Activated CD4-positive, alpha-beta T cell treated with anti-CD3 and anti-CD28 coated beads, Interleukin-2, amount 10 ng/mL, durations not matched to agents 24 days and 14 days (primary cell): Measurements from ENCODE around the gene GPAM. TPM values are rescaled to one million over a fixed set of nuclear protein-coding genes. Genes with fewer than 3 reads are reported as not detected.

Source experiments
- DNase-seq: peaks from one replicate; pipeline ENCODE4 v3.0.0; 2022
- H3K27ac Mint-ChIP-seq: one replicate; pipeline ENCODE4 v1.8.0; 2022; ENCODE audit warnings: mild to moderate bottlenecking, mixed read lengths
- H3K27me3 Mint-ChIP-seq: one replicate; pipeline ENCODE4 v1.8.0; 2022; ENCODE audit warnings: mixed read lengths
- H3K36me3 Mint-ChIP-seq: one replicate; pipeline ENCODE4 v1.8.0; 2022; ENCODE audit warnings: low read depth, mild to moderate bottlenecking, mixed read lengths
- H3K4me1 Mint-ChIP-seq: one replicate; pipeline ENCODE4 v1.8.0; 2021; ENCODE audit warnings: mixed read lengths
- H3K4me3 Mint-ChIP-seq: one replicate; pipeline ENCODE4 v1.8.0; 2022; ENCODE audit warnings: mild to moderate bottlenecking, moderate library complexity, mixed read lengths
- H3K9me3 Mint-ChIP-seq: one replicate; pipeline ENCODE4 v1.8.0; 2021; ENCODE audit warnings: mixed read lengths
- intact Hi-C: fragments of 100-400 bp; cut with micrococcal nuclease; formaldehyde crosslinking; loops from one replicate; pipeline ENCODE4 v1.15.1; 2023
- total RNA-seq: library from RNA; stranded (reverse); gene quantifications from 2 replicates; pipeline ENCODE4 v1.2.3, GENCODE V29; 2022

The GPAM gene
- total RNA-seq, 1 donor from 2014 or later: 8.6 TPM

GRCh38 chr10:112223725-112224124 lies 40.2 kb upstream of the GPAM start:
- Mint-ChIP-seq H3K36me3 (no peaks in the 10 kb centered on the region), H3K27ac (no peak overlapping the region), H3K4me1 (no peaks in the 10 kb centered on the region), H3K4me3 (no peak overlapping the region), H3K27me3 (peaks cover 6% of the 10 kb centered on the region), H3K9me3 (no peaks in the 10 kb centered on the region)
- intact Hi-C loops: no loop called here
- no peak for DNase-seq

GRCh38 chr10:112222799-112223198 lies 39.2 kb upstream of the GPAM start:
- H3K36me3 Mint-ChIP-seq: no peaks in the 10 kb centered on the region
- no peaks in the 10 kb centered on the region for H3K9me3 Mint-ChIP-seq
- peaks cover 8% of the 10 kb centered on the region for H3K27me3 Mint-ChIP-seq
- H3K4me3 Mint-ChIP-seq: no peak overlapping the region
- H3K4me1 Mint-ChIP-seq: no peaks in the 10 kb centered on the region
- intact Hi-C loops: no loop called here
- DNase-seq: no peak
- H3K27ac Mint-ChIP-seq: no peak overlapping the region

DNA sequence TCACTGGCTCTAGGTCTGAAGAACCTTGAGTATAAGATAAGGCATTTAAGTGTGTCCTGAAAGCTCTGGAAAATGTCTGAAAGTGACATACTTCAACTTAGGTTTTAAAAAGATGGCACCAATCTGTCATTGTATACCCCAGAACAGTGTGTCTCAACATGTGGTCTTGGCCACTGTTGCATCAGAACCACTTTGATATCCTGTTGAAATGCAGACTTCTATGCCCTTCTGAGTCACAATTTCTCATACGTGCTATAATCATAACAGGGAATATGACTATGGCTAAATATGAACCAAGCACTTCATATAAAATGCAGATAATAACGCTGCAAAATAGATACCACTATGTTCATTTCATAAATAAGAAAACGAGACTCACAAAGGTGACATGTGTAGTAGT lies 38.0 kb upstream of the GPAM start:
- intact Hi-C loops: no loop called here
- Mint-ChIP-seq H3K4me1 (no peaks in the 10 kb centered on the region), H3K9me3 (no peaks in the 10 kb centered on the region), H3K27me3 (peaks cover 9% of the 10 kb centered on the region), H3K36me3 (no peaks in the 10 kb centered on the region), H3K4me3 (no peak overlapping the region), H3K27ac (no peak overlapping the region)
- no peak for DNase-seq

DNA sequence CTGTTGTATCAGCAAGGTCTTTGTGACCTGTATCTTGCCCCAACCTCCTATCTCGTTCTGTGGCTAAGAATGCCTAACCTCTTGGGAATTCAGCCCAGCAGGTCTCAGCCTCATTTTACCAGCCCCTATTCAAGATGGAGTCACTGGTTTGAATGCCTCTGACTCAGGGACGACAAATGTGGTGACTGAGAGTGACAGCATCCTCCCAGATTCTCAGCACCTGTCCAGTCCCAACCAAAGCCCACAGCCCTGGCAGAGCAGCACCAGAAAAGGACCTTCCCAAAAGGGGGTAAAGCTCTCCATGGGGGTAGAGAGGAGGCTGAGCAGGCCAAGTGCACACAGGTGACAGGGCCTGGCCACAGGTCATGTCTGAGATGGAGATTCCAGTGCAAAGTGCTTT lies 35.4 kb upstream of the GPAM start:
- DNase-seq: no peak
- Mint-ChIP-seq H3K4me3 (no peak overlapping the region), H3K36me3 (no peaks in the 10 kb centered on the region), H3K27me3 (peaks cover 5% of the 10 kb centered on the region), H3K27ac (no peak overlapping the region), H3K4me1 (no peaks in the 10 kb centered on the region), H3K9me3 (no peaks in the 10 kb centered on the region)
- intact Hi-C loops: no loop called here

DNA sequence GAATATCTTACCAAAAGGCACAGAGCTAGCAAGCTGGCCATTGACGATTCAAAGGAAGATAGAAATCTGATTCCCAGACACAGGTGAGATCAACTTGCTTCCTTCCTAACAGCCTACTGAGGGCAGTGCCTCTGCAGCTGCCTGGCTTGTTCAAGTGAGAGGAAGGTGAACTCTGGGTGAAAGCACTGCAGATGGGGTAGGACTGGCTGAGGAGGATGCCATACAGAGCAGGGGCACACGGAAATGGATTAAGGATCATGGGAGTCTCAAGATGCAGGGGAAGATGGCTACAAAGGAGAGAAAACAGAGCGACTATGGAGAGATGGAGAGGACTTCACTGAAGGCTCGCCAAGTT lies 34.4 kb upstream of the GPAM start:
- intact Hi-C loops: no loop called here
- Mint-ChIP-seq H3K4me1 (no peaks in the 10 kb centered on the region), H3K4me3 (no peak overlapping the region), H3K9me3 (no peaks in the 10 kb centered on the region), H3K27ac (no peak overlapping the region), H3K36me3 (no peaks in the 10 kb centered on the region), H3K27me3 (peaks cover 5% of the 10 kb centered on the region)
- no peak for DNase-seq

GRCh38 chr10:112217386-112218035 lies 33.9 kb upstream of the GPAM start:
- H3K4me3 Mint-ChIP-seq: no peak overlapping the region
- DNase-seq: no peak
- peaks cover 3% of the 10 kb centered on the region for H3K27me3 Mint-ChIP-seq
- no peak overlapping the region for H3K27ac Mint-ChIP-seq
- intact Hi-C loops: no loop called here
- no peaks in the 10 kb centered on the region for H3K4me1 Mint-ChIP-seq
- H3K36me3 Mint-ChIP-seq: no peaks in the 10 kb centered on the region
- no peaks in the 10 kb centered on the region for H3K9me3 Mint-ChIP-seq

DNA sequence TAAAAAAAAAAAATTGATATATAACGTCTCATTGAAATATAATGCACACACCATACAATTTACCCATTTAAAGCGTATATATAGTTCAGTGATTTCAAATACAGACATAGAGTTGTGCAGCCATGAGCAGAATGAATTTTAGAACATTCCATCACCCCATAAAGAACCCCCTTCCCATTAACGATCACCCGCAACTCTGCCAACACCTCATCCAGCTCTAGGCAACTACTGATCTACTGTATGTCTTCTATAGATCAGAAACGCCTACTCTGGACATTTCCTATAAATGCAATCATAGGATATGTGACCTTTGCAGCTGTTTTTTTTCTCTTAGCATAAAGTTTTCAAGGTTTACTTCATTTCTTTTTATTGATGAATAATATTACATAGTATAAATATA lies 33.4 kb upstream of the GPAM start:
- H3K9me3 Mint-ChIP-seq: no peaks in the 10 kb centered on the region
- H3K27ac Mint-ChIP-seq: no peak overlapping the region
- H3K27me3 Mint-ChIP-seq: peaks cover 3% of the 10 kb centered on the region
- no peaks in the 10 kb centered on the region for H3K36me3 Mint-ChIP-seq
- no peaks in the 10 kb centered on the region for H3K4me1 Mint-ChIP-seq
- no peak for DNase-seq
- intact Hi-C loops: no loop called here
- no peak overlapping the region for H3K4me3 Mint-ChIP-seq

DNA sequence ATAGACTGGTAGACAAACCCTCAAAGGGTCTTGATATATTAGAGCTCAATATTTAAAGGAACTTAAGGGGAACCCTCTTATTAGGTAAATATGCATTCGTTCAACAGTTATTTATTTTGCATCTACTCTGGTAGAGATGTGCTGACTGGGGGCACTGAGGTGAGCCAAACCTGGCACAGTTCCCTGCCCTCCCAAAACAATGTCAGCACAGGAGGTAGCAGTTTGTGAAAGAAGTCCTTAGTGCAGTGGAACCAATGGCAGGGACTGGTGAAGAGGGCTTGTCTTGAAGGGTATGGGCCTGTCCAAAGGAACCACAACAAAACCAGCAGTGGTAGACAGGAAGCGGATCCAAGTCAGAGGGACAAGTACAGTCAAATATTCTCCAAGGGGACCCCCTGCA lies 32.6 kb upstream of the GPAM start:
- no peak overlapping the region for H3K4me3 Mint-ChIP-seq
- no peak overlapping the region for H3K27ac Mint-ChIP-seq
- intact Hi-C loops: no loop called here
- no peaks in the 10 kb centered on the region for H3K4me1 Mint-ChIP-seq
- H3K27me3 Mint-ChIP-seq: peaks cover 3% of the 10 kb centered on the region
- DNase-seq: no peak
- H3K36me3 Mint-ChIP-seq: no peaks in the 10 kb centered on the region
- no peaks in the 10 kb centered on the region for H3K9me3 Mint-ChIP-seq

DNA sequence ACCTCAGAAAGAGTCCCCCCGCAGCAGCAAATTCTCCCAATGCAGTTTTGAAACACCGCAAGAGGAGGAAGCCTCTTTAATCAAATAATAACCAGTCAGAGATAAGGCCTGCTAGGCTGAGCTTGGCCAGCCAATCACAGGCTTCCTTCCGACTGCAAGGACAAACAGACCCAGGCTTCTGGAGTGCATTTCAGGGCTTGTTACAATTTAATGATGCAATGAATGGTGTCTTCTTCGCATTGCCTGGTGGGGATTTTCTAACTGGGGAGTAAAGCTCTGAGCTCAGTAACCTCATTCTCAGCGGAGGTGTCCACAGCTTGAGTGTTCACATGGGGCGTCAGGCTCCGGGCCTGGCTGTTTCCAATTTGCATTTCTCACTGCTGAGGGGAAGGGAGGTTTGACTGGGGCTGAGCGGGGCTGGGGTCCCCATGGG lies 31.8 kb upstream of the GPAM start:
- intact Hi-C loops: no loop called here
- Mint-ChIP-seq H3K36me3 (no peaks in the 10 kb centered on the region), H3K9me3 (no peaks in the 10 kb centered on the region), H3K27ac (no peak overlapping the region), H3K4me3 (no peak overlapping the region), H3K4me1 (no peaks in the 10 kb centered on the region), H3K27me3 (peaks cover 3% of the 10 kb centered on the region)
- DNase-seq: no peak

- H3K36me3 Mint-ChIP-seq: no peaks in the 10 kb centered on the region
- intact Hi-C loops: no loop called here
- no peaks in the 10 kb centered on the region for H3K9me3 Mint-ChIP-seq
- peaks cover 3% of the 10 kb centered on the region for H3K27me3 Mint-ChIP-seq
- H3K4me3 Mint-ChIP-seq: no peak overlapping the region
- H3K27ac Mint-ChIP-seq: no peak overlapping the region
- H3K4me1 Mint-ChIP-seq: no peaks in the 10 kb centered on the region
- DNase-seq: no peak
Observed at GRCh38 chr10:112214298-112214926, 30.8 kb upstream of the GPAM start.

GRCh38 chr10:112213836-112214235 lies 30.3 kb upstream of the GPAM start:
- Mint-ChIP-seq H3K27me3 (peaks cover 3% of the 10 kb centered on the region), H3K27ac (no peak overlapping the region), H3K4me1 (no peaks in the 10 kb centered on the region), H3K9me3 (no peaks in the 10 kb centered on the region), H3K36me3 (no peaks in the 10 kb centered on the region), H3K4me3 (no peak overlapping the region)
- DNase-seq: no peak
- intact Hi-C loops: no loop called here

DNA sequence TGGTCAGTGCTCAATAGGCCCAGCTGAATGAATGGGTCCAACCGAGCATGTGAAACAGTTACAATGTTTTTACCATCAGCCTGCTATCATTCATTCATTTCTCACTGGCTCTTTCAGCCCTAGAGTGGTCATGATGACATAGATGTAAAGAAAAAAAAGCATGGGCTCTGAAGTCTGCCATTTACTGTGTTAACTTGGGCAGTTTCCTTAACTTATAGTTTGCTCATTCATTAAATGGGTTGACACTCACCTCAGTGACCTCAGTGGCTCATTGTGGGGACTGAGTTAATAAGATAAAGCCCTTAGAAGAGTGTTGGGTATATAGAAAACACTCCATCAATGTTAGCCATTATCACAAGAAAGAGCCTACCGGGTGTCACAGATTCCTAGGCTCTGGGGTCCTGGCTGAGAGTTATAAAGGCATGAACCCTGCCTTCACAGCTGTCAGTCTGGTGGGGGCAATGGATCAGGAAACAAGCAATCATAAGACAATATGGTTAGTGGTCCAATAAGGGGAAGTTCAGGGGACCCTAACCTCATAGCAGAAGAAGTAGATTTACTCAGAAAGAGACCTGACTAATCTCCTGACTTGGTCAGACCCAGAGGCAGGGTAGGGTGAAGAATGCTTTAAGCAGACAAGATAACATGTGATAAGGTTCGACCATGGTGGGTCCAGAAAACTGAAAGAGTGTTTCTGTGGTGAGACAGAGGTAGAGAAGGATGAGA lies 29.7 kb upstream of the GPAM start:
- Mint-ChIP-seq H3K27me3 (peaks cover 3% of the 10 kb centered on the region), H3K4me3 (no peak overlapping the region), H3K9me3 (no peaks in the 10 kb centered on the region), H3K4me1 (no peaks in the 10 kb centered on the region), H3K27ac (no peak overlapping the region), H3K36me3 (no peaks in the 10 kb centered on the region)
- intact Hi-C loops: no loop called here
- DNase-seq: no peak

DNA sequence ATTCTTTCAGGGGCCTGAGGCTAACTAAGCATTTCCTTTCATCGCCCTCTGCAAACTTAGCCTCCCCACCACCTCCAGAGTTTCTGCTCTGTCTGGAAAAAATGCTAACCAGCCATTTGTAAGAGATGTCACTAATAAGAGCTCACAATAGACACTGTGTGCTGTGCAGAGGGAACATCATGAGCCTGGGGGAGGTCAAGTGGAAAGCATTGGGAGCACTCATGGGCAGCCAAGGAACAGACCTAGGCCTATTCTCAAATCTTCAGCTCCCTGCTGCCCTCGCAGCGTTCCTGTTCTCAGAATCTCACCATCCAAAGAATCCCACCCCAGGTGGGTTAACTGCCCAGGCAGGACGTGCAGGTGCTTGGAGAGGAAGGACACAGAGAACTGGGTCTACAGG lies 27.1 kb upstream of the GPAM start:
- Mint-ChIP-seq H3K4me1 (no peaks in the 10 kb centered on the region), H3K27me3 (no peaks in the 10 kb centered on the region), H3K36me3 (no peaks in the 10 kb centered on the region), H3K4me3 (no peak overlapping the region), H3K9me3 (no peaks in the 10 kb centered on the region), H3K27ac (no peak overlapping the region)
- intact Hi-C loops: no loop called here
- no peak for DNase-seq

DNA sequence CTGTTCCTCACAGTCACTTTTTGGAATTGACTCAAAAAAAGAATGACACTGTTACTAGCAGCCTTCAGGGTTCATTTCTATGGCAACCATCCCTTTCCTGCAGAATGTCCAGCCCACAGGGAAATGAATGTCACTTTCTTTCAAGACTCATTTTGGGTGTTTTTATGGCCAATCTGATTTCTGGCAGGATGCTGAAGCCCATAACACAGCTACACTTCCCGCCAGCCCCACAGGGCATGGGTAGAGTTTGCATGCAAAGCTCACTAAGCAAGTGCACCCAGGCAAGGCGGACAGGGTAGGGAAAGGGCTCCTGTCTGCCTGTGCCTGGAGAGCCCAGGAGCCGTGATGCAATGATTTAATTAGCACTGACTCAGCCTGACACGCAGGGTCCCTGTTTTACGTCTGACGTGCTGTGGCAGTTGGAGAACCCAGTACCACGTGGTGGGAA lies 26.1 kb upstream of the GPAM start:
- H3K27me3 Mint-ChIP-seq: no peaks in the 10 kb centered on the region
- DNase-seq: no peak
- no peak overlapping the region for H3K27ac Mint-ChIP-seq
- H3K4me1 Mint-ChIP-seq: no peaks in the 10 kb centered on the region
- H3K9me3 Mint-ChIP-seq: no peaks in the 10 kb centered on the region
- intact Hi-C loops: no loop called here
- H3K36me3 Mint-ChIP-seq: no peaks in the 10 kb centered on the region
- H3K4me3 Mint-ChIP-seq: no peak overlapping the region
